ENCODE results near the gene IFT43. TPM values are rescaled to one million over a fixed set of nuclear protein-coding genes. Genes with fewer than 3 reads are reported as not detected.

IFT43 gene
- 28.8 and 35.2 TPM in 2 replicates for total RNA-seq
- 41.2 and 54.9 TPM in 2 replicates for polyA plus RNA-seq
- polyA plus RNA-seq (2012) = 40.7 and 58.6 TPM in 2 replicates
- polyA minus RNA-seq (ENCODE audit: low replicate concordance) = 15.2 and 23.1 TPM in 2 replicates

DNA sequence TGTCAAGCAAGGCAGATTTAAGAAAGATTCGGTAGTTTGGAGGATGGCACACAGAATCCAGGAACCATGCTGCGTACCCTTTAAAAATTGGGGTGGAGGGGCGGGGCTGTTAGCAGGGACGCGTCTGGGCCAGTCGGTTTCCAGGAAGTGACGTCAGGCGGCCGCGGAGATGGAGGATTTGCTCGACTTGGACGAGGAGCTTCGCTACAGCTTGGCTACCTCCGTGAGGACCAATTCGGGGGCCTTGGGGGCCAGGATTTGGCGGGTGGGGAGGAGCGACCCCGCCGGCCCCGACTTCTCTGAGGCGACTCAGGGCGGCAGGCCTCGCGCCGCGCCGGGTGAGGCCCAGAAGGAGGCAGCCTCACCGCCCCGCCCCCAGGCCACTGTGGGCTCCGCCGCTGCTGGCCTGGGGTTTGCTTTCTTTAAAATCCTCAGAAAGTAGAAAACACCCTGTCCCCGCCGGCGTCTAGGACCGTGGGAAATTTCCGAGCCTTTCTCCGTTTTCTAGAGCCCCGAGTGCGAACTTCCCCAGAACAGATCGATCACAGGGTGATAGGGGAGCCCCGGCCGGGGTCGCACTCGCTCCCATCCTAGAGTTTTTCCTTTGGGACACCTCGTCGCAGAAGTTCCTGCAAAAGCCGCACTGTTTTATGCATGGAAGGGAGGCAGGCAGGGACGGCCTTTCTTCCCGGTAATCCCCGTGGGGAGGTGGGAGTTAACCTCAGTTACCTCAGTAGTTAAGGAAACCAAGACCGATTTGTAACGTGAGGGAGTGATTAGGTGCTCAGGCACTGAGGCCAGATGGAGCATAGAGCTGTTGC, at the start of gene IFT43:
IFT43 (plus strand) TSS at position 146 of the 821 bp plus-strand sequence; CDS start at position 170, 24 bp downstream.
- Histone ChIP-seq H4K20me1 (ENCODE audit: control insufficient read depth, extremely low read depth, insufficient read depth, low read length) (no peaks in the 10 kb centered on the region), H3K79me2 (ENCODE audit: control insufficient read depth, insufficient read depth, low read length) (no peaks in the 10 kb centered on the region), H3K27me3 (ENCODE audit: control insufficient read depth, insufficient read depth, low read length) (no peaks in the 10 kb centered on the region), H3K4me1 (ENCODE audit: control insufficient read depth, extremely low read depth, insufficient read depth, low read length) (peaks cover 10% of the 10 kb centered on the region), H2AFZ (ENCODE audit: low read length) (peak within 1 kb of the TSS; percentile 60), H3K36me3 (ENCODE audit: control insufficient read depth, insufficient read depth, low read length) (no peaks in the 10 kb centered on the region), H3K9ac (ENCODE audit: insufficient read depth, low read length) (peak within 1 kb of the TSS; percentile 91), H3K4me3 (replicated peaks in 1 of 4; ENCODE audit: control extremely low read depth in 1 of 4, insufficient read depth in 1 of 4, low read depth in 3 of 4, low read length in 4 of 4) (peak within 1 kb of the TSS; percentile 68 to 91 (median 80)), H3K4me2 (ENCODE audit: extremely low read depth, insufficient read depth, low read length) (peak within 1 kb of the TSS; percentile 94), H3K27ac (ENCODE audit: insufficient read depth, low read length) (peak within 1 kb of the TSS; percentile 88), H3K9me3 (ENCODE audit: control insufficient read depth, insufficient read depth, low read depth, low read length) (no peaks in the 10 kb centered on the region)
- TF ChIP-seq, protein P1, sequence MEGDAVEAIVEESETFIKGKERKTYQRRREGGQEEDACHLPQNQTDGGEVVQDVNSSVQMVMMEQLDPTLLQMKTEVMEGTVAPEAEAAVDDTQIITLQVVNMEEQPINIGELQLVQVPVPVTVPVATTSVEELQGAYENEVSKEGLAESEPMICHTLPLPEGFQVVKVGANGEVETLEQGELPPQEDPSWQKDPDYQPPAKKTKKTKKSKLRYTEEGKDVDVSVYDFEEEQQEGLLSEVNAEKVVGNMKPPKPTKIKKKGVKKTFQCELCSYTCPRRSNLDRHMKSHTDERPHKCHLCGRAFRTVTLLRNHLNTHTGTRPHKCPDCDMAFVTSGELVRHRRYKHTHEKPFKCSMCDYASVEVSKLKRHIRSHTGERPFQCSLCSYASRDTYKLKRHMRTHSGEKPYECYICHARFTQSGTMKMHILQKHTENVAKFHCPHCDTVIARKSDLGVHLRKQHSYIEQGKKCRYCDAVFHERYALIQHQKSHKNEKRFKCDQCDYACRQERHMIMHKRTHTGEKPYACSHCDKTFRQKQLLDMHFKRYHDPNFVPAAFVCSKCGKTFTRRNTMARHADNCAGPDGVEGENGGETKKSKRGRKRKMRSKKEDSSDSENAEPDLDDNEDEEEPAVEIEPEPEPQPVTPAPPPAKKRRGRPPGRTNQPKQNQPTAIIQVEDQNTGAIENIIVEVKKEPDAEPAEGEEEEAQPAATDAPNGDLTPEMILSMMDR (conservative IDR thresholded peaks at IDR 0.05 in 1 of 2, IDR thresholded peaks at IDR 0.05 in 1 of 2; ENCODE audit: low read depth in 1 of 2, low read length in 2 of 2) = no peak
- no peak for TF ChIP-seq EZH2 (IDR thresholded peaks at IDR 0.05; ENCODE audit: low read length, missing control alignments)
- peak; percentile 74 to 78 for DNase-seq (ENCODE audit: low read depth in 2 of 2)

DNA sequence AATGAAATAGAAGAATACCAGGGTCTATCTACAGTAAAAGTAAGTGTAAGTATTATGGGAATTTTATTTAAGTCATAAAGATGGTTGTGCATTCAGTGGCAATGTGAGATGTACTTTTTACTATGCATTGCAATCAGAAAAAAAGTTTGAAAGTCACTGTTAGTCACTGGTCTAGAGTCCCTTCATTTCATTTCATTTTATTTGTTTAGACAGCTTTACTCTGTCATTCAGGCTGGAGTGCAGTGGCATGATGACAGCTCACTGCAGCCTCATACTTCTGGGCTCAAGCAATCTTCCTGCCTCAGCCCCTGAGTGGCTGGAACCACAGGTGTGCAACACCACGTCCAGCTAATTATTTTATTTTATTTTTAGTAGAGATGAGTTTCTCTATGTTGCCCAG, 46.4 kb upstream of the IFT43 start:
- no peaks in the 10 kb centered on the region for H4K20me1 ChIP-seq (ENCODE audit: control insufficient read depth, extremely low read depth, insufficient read depth, low read length)
- no peaks in the 10 kb centered on the region for H3K9me3 ChIP-seq (ENCODE audit: control insufficient read depth, insufficient read depth, low read depth, low read length)
- H3K4me3 ChIP-seq (replicated peaks in 1 of 4; ENCODE audit: control extremely low read depth in 1 of 4, insufficient read depth in 1 of 4, low read depth in 3 of 4, low read length in 4 of 4) = no peak overlapping the region
- H3K79me2 ChIP-seq (ENCODE audit: control insufficient read depth, insufficient read depth, low read length) = no peaks in the 10 kb centered on the region
- H3K27me3 ChIP-seq (ENCODE audit: control insufficient read depth, insufficient read depth, low read length) = no peaks in the 10 kb centered on the region
- no peaks in the 10 kb centered on the region for H3K36me3 ChIP-seq (ENCODE audit: control insufficient read depth, insufficient read depth, low read length)
- no peak overlapping the region for H2AFZ ChIP-seq (ENCODE audit: low read length)
- H3K4me1 ChIP-seq (ENCODE audit: control insufficient read depth, extremely low read depth, insufficient read depth, low read length) = no peaks in the 10 kb centered on the region
- no peak overlapping the region for H3K9ac ChIP-seq (ENCODE audit: insufficient read depth, low read length)
- no peak overlapping the region for H3K27ac ChIP-seq (ENCODE audit: insufficient read depth, low read length)
- TF ChIP-seq EZH2 (IDR thresholded peaks at IDR 0.05; ENCODE audit: low read length, missing control alignments) = no peak
- no peak overlapping the region for H3K4me2 ChIP-seq (ENCODE audit: extremely low read depth, insufficient read depth, low read length)
- DNase-seq (ENCODE audit: low read depth in 2 of 2) = no peak

DNA sequence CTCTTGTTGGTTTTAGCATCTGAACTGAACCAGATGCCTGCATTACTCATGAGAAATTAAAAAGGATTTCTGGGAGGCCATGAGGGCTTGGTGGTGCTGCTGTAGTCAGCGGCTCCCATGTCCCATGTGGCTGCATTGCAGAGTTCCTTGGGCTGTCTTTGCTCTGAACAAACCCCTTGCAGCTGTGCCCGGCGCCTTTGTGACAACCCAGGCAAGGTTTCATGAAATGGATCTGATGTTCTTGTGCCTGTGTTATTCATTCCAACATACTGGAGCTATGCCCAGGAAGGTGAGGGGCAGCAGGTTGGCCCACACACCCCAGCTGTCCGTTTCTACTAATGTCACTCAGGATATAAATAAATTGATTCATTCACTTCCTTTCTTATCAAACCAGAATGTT, 44.5 kb upstream of the IFT43 start:
- Histone ChIP-seq H3K9me3 (ENCODE audit: control insufficient read depth, insufficient read depth, low read depth, low read length) (no peaks in the 10 kb centered on the region), H3K9ac (ENCODE audit: insufficient read depth, low read length) (no peak overlapping the region), H4K20me1 (ENCODE audit: control insufficient read depth, extremely low read depth, insufficient read depth, low read length) (no peaks in the 10 kb centered on the region), H3K79me2 (ENCODE audit: control insufficient read depth, insufficient read depth, low read length) (no peaks in the 10 kb centered on the region), H3K27me3 (ENCODE audit: control insufficient read depth, insufficient read depth, low read length) (no peaks in the 10 kb centered on the region), H3K36me3 (ENCODE audit: control insufficient read depth, insufficient read depth, low read length) (no peaks in the 10 kb centered on the region), H3K4me3 (replicated peaks in 1 of 4; ENCODE audit: control extremely low read depth in 1 of 4, insufficient read depth in 1 of 4, low read depth in 3 of 4, low read length in 4 of 4) (no peak overlapping the region), H3K4me1 (ENCODE audit: control insufficient read depth, extremely low read depth, insufficient read depth, low read length) (no peaks in the 10 kb centered on the region), H3K27ac (ENCODE audit: insufficient read depth, low read length) (no peak overlapping the region), H3K4me2 (ENCODE audit: extremely low read depth, insufficient read depth, low read length) (no peak overlapping the region), H2AFZ (ENCODE audit: low read length) (no peak overlapping the region)
- peak in 1 of 2 donors; percentile 11 for DNase-seq (ENCODE audit: low read depth in 2 of 2)
- no peak for TF ChIP-seq EZH2 (IDR thresholded peaks at IDR 0.05; ENCODE audit: low read length, missing control alignments)
- TF ChIP-seq, protein P1 (conservative IDR thresholded peaks at IDR 0.05 in 1 of 2, IDR thresholded peaks at IDR 0.05 in 1 of 2; ENCODE audit: low read depth in 1 of 2, low read length in 2 of 2) = no peak

Data from fibroblast of lung (primary cell).